ENCODE measurements around the gene ZIC1. TPM values are rescaled to one million over a fixed set of nuclear protein-coding genes. Genes with fewer than 3 reads are reported as not detected.

ZIC1 gene
- total and polyA plus RNA-seq, 2 donors (not counting 1 experiment from before 2014, with no cell fraction given), result not detected

DNA sequence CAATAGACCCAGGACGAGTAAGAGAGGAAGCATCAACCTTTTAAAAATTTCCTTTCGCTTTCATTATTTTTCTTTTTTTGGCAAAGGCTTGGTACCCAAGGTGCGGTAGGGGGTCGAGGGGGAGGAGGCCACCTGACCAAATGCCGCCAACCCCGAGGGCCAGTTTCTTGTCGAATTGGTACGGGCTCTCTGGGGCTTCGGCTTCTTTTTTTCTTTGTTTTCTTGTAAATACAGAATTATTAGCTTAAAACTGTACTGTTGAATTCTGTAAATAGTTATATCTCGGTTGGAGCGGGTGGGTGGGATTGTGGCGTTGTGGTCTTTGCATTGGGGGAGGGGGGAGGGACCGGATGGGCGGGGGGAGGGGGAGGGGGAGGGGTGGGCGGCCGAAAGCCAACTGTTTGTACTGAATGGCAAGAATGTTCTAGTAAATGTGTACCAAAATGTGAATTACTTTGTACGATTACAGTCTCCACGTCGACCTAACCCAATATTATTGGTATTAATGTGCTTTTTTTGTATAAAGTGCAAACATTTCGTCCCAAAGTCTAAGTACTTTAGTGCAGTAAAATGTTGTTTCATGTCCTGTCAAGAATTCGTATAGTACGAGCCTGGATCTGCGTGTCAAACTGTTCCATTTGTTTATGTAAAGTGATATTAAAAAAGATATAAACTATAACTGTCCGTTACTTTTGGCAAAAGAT is 4.7 kb downstream of the ZIC1 start:
- H3K9me3 Mint-ChIP-seq (ENCODE audit: insufficient read depth), result peaks cover 3% of the 10 kb centered on the region
- DNase-seq (no peak), ATAC-seq (ENCODE audit: low read depth) (no peak)
- H3K4me3 ChIP-seq (ENCODE audit: control extremely low read depth in 1 of 5, extremely low read depth in 1 of 5, insufficient read depth in 1 of 5, low read depth in 2 of 5, low read length in 4 of 5), result peak overlapping the region in 2 of 5 experiments; percentile 18 to 19
- peak overlapping the region; percentile 80 for H3K4me3 Mint-ChIP-seq
- peaks cover 25% of the 10 kb centered on the region in 2 donors for H3K4me1 ChIP-seq (ENCODE audit: control insufficient read depth in 2 of 2, insufficient read depth in 2 of 2, low read length in 2 of 2)
- peak overlapping the region; percentile 47 for H2AFZ ChIP-seq (ENCODE audit: insufficient read depth, low read depth, low read length, poor library complexity, severe bottlenecking)
- no peak for TF ChIP-seq EZH2 (IDR thresholded peaks at IDR 0.05; ENCODE audit: borderline replicate concordance, insufficient read depth, low read depth, low read length, poor library complexity, severe bottlenecking)
- TF ChIP-seq, protein P1, sequence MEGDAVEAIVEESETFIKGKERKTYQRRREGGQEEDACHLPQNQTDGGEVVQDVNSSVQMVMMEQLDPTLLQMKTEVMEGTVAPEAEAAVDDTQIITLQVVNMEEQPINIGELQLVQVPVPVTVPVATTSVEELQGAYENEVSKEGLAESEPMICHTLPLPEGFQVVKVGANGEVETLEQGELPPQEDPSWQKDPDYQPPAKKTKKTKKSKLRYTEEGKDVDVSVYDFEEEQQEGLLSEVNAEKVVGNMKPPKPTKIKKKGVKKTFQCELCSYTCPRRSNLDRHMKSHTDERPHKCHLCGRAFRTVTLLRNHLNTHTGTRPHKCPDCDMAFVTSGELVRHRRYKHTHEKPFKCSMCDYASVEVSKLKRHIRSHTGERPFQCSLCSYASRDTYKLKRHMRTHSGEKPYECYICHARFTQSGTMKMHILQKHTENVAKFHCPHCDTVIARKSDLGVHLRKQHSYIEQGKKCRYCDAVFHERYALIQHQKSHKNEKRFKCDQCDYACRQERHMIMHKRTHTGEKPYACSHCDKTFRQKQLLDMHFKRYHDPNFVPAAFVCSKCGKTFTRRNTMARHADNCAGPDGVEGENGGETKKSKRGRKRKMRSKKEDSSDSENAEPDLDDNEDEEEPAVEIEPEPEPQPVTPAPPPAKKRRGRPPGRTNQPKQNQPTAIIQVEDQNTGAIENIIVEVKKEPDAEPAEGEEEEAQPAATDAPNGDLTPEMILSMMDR (IDR thresholded peaks at IDR 0.05), result no peak
- no peaks in the 10 kb centered on the region for H3K36me3 ChIP-seq (replicated peaks in 1 of 2; ENCODE audit: control extremely low read depth in 1 of 2, control insufficient read depth in 1 of 2, extremely low read depth in 1 of 2, insufficient read depth in 2 of 2, low read length in 1 of 2)
- peaks cover 68% of the 10 kb centered on the region for H3K27me3 Mint-ChIP-seq
- peak overlapping the region; percentile 11 for H3K9ac ChIP-seq (ENCODE audit: low read length)
- H3K27ac ChIP-seq (ENCODE audit: low read length in 2 of 2), result no peak overlapping the region
- intact Hi-C loops (cut with micrococcal nuclease), result no loop called here
- no peaks in the 10 kb centered on the region for H4K20me1 ChIP-seq (ENCODE audit: control insufficient read depth, insufficient read depth, low read length, poor library complexity, severe bottlenecking)
- H3K9me3 ChIP-seq (ENCODE audit: control extremely low read depth in 1 of 3, control insufficient read depth in 2 of 3, insufficient read depth in 1 of 3, low read length in 2 of 3), result peaks cover 0 to 42% (median 0%) of the 10 kb centered on the region in 3 donors
- peak overlapping the region; percentile 52 for H3K4me2 ChIP-seq (replicated peaks; ENCODE audit: low read depth, low read length, poor library complexity, severe bottlenecking)
- H3K27ac Mint-ChIP-seq, result peak overlapping the region; percentile 46
- CTCF ChIA-PET, result no interaction called here
- POLR2A ChIA-PET, result no interaction called here
- WGBS (ENCODE audit: insufficient coverage), result no CpG with 5 or more reads among the region's 24 CpGs
- H3K79me2 ChIP-seq (ENCODE audit: control insufficient read depth, insufficient read depth, low read length), result no peaks in the 10 kb centered on the region
- peaks cover 14% of the 10 kb centered on the region for H3K4me1 Mint-ChIP-seq
- peaks cover 2 to 67% (median 49%) of the 10 kb centered on the region in 4 experiments for H3K27me3 ChIP-seq (replicated peaks in 1 of 4; ENCODE audit: control extremely low read depth in 1 of 4, control insufficient read depth in 3 of 4, insufficient read depth in 4 of 4, low read length in 3 of 4)

DNA sequence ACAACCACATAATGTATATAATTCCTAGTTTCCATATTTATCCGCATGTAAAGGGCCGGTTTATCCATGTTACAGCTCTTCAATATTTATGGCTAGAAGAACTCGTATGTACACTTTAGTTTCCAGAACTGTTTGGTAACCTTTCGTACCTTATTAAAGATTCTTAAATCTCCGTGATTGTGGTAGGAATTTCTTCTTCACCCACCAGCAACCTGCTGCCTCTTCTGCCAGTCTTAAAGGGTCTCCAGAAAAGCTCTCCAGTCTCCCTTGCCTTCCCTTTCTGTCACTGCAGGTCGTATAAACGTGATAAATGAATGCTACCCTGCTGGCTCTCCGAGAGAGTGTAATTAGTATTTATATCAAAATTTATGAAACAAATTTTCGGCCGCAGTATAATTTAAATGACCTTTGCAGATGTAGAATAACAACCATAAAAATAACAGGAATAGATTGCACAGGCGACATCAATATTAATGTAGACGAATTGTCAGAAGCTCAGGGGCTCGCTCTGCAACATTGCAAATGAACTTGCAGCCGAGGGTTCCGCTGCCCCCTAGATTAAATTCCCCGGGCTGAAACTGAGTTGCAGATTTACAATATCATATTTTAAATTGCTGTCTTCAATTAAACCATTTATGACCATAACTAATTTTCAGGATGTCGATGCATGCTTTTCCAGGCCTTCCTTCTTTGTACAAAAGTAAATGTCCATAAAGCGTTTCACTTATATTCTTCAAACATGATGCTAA is 5.4 kb downstream of the ZIC1 start:
- Mint-ChIP-seq H3K27me3 (peaks cover 71% of the 10 kb centered on the region), H3K9me3 (ENCODE audit: insufficient read depth) (peaks cover 3% of the 10 kb centered on the region), H3K27ac (no peak overlapping the region), H3K4me3 (no peak overlapping the region), H3K4me1 (peaks cover 14% of the 10 kb centered on the region)
- DNase-seq, result no peak
- CTCF ChIA-PET, result no interaction called here
- Histone ChIP-seq H3K27me3 (replicated peaks in 1 of 4; ENCODE audit: control extremely low read depth in 1 of 4, control insufficient read depth in 3 of 4, insufficient read depth in 4 of 4, low read length in 3 of 4) (peaks cover 2 to 69% (median 52%) of the 10 kb centered on the region in 4 experiments), H2AFZ (ENCODE audit: insufficient read depth, low read depth, low read length, poor library complexity, severe bottlenecking) (no peak overlapping the region), H3K9me3 (ENCODE audit: control extremely low read depth in 1 of 3, control insufficient read depth in 2 of 3, insufficient read depth in 1 of 3, low read length in 2 of 3) (peaks cover 0 to 42% (median 0%) of the 10 kb centered on the region in 3 donors), H3K4me2 (replicated peaks; ENCODE audit: low read depth, low read length, poor library complexity, severe bottlenecking) (no peak overlapping the region), H3K27ac (ENCODE audit: low read length in 2 of 2) (no peak overlapping the region), H4K20me1 (ENCODE audit: control insufficient read depth, insufficient read depth, low read length, poor library complexity, severe bottlenecking) (no peaks in the 10 kb centered on the region), H3K79me2 (ENCODE audit: control insufficient read depth, insufficient read depth, low read length) (no peaks in the 10 kb centered on the region), H3K9ac (ENCODE audit: low read length) (no peak overlapping the region), H3K36me3 (replicated peaks in 1 of 2; ENCODE audit: control extremely low read depth in 1 of 2, control insufficient read depth in 1 of 2, extremely low read depth in 1 of 2, insufficient read depth in 2 of 2, low read length in 1 of 2) (no peaks in the 10 kb centered on the region), H3K4me1 (ENCODE audit: control insufficient read depth in 2 of 2, insufficient read depth in 2 of 2, low read length in 2 of 2) (peaks cover 25 to 29% of the 10 kb centered on the region in 2 donors), H3K4me3 (ENCODE audit: control extremely low read depth in 1 of 5, extremely low read depth in 1 of 5, insufficient read depth in 1 of 5, low read depth in 2 of 5, low read length in 4 of 5) (no peak overlapping the region)
- ATAC-seq (ENCODE audit: low read depth), result no peak
- 28% methylated on average over 5 of the region's 18 CpGs for WGBS (ENCODE audit: insufficient coverage)
- no peak for TF ChIP-seq EZH2 (IDR thresholded peaks at IDR 0.05; ENCODE audit: borderline replicate concordance, insufficient read depth, low read depth, low read length, poor library complexity, severe bottlenecking)
- TF ChIP-seq, protein P1 (IDR thresholded peaks at IDR 0.05), result no peak
- intact Hi-C loops (cut with micrococcal nuclease), result no loop called here
- POLR2A ChIA-PET, result no interaction called here

All from B cell (primary cell).